ENCODE results near the gene FAM234A.

The FAM234A gene

DNA sequence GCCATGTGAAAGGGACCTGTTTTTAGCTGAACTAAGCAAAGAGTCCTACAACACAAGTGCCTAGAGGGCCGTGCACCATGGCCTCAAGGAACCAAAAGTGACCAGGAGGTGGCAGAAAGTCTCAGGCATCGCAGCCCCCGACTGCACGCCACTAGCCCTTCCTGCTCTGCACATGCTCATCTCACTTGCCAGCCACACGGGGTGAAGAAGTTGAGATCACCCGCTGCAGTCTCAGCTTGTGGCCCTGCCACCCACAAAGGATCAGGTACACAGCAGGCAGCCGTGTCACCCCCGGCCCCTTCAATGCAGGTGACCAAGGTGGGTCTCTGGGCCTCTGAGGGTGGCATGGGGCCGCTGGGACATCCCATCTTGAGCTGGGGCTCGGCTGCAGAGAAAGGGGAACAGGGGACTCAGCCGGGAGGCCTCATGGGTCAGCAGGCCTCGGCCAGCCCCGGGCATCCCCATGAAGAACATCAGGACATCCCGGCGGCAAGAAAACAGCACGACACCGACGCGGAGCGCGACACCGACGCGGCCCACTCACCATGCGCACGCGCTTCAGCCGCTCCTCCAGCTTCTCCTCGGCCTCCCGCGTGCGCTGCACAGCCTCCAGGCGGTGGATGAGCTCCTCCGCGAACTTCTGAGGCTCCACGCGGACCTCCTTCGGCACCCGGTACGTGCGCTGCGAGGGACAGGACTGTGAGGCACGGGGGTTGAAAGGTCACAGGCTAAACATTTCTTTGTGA is 69.3 kb downstream of the FAM234A start:
- H2BK5ac ChIP-seq (ENCODE audit: low read depth, low read length, poor library complexity, severe bottlenecking) = no peak overlapping the region

DNA sequence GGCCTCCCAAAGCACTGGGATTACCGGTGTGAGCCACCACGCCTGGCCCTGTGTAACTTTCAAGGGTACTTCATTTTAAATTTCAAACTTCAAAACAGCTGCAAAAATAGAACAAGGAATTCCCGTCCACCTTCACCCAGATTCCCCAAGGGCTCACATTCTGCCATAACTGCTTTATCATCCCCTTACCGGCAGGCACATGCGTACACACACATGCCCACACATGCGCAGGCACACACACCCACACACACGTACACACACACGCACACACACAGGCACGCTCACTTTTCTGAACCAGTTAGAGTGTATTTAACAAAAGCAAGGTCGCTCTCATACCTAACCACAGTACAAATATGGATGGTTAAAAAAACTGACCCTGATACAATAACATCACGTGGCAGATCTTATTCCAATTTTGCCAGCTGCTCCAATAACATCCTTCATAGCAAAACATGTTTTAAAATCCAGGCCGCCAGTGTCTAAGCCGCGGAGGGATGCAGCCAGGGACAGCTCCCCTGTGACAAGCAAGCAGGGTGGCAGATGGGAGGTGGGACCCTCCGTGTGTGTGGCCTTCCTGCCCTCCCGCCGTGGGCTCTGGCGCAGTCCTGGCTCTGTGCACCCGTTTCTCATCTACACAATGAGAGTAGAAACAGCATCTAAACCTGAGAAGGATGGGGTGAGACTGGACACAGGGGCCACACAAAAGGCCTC is 71.5 kb downstream of the FAM234A start:
- Histone ChIP-seq H3K27me3 (ENCODE audit: control insufficient read depth in 1 of 2, insufficient read depth in 1 of 2, low read length in 2 of 2) (no peaks in the 10 kb centered on the region), H2BK15ac (ENCODE audit: low read depth, poor library complexity, severe bottlenecking) (no peak overlapping the region), H3K36me3 (ENCODE audit: control insufficient read depth in 1 of 2, insufficient read depth in 2 of 2, low read depth in 1 of 2, low read length in 2 of 2) (peaks cover 63 to 69% of the 10 kb centered on the region in 2 experiments), H3K4me1 (ENCODE audit: control insufficient read depth, insufficient read depth, low read depth, low read length) (peaks cover 4% of the 10 kb centered on the region), H3K27ac (ENCODE audit: low read length, poor library complexity, severe bottlenecking) (no peak overlapping the region), H2BK5ac (ENCODE audit: low read depth, low read length, poor library complexity, severe bottlenecking) (no peak overlapping the region), H3K79me1 (replicated peaks; ENCODE audit: low read length, poor library complexity, severe bottlenecking) (peaks cover 35% of the 10 kb centered on the region), H3K4ac (ENCODE audit: low read depth in 1 of 2, low read length in 2 of 2) (no peak overlapping the region), H4K8ac (ENCODE audit: low read length) (no peak overlapping the region), H3K14ac (ENCODE audit: low read length in 2 of 2) (no peak overlapping the region), H3K9me3 (ENCODE audit: control insufficient read depth, low read length) (no peaks in the 10 kb centered on the region), H2BK12ac (ENCODE audit: low read length in 2 of 2) (no peak overlapping the region), H4K91ac (ENCODE audit: low read length) (peak overlapping the region; percentile 6), H2AK5ac (ENCODE audit: low read length, severe bottlenecking) (no peak overlapping the region), H3K4me3 (ENCODE audit: insufficient read depth in 1 of 2, low read depth in 1 of 2, low read length in 2 of 2) (no peak overlapping the region), H2BK120ac (ENCODE audit: low read depth, low read length) (no peak overlapping the region), H3K4me2 (ENCODE audit: low read length, poor library complexity, severe bottlenecking) (no peak overlapping the region), H2AFZ (ENCODE audit: low read depth, low read length) (no peak overlapping the region), H3K9ac (ENCODE audit: low read length) (no peak overlapping the region), H3K23ac (ENCODE audit: low read length in 2 of 2) (no peak overlapping the region), H3K18ac (ENCODE audit: low read depth in 1 of 2, low read length in 2 of 2) (no peak overlapping the region)
- no peak for DNase-seq
- 96% methylated on average over 19 of the region's 19 CpGs for WGBS

More for the DNA sequence above, 69.3 kb downstream of the FAM234A start:
- no peak overlapping the region for H3K9ac ChIP-seq (ENCODE audit: low read length)
- H2BK15ac ChIP-seq (ENCODE audit: low read depth, poor library complexity, severe bottlenecking) = no peak overlapping the region
- no peak overlapping the region for H3K23ac ChIP-seq (ENCODE audit: low read length in 2 of 2)
- H2AK5ac ChIP-seq (ENCODE audit: low read length, severe bottlenecking) = no peak overlapping the region
- H2AFZ ChIP-seq (ENCODE audit: low read depth, low read length) = no peak overlapping the region
- H3K4ac ChIP-seq (ENCODE audit: low read depth in 1 of 2, low read length in 2 of 2) = no peak overlapping the region
- peaks cover 32% of the 10 kb centered on the region for H3K79me1 ChIP-seq (replicated peaks; ENCODE audit: low read length, poor library complexity, severe bottlenecking)
- H2BK120ac ChIP-seq (ENCODE audit: low read depth, low read length) = no peak overlapping the region
- WGBS = 95% methylated on average over 43 of the region's 43 CpGs
- H3K18ac ChIP-seq (ENCODE audit: low read depth in 1 of 2, low read length in 2 of 2) = no peak overlapping the region
- no peaks in the 10 kb centered on the region for H3K27me3 ChIP-seq (ENCODE audit: control insufficient read depth in 1 of 2, insufficient read depth in 1 of 2, low read length in 2 of 2)
- H3K14ac ChIP-seq (ENCODE audit: low read length in 2 of 2) = no peak overlapping the region
- no peak overlapping the region for H3K4me2 ChIP-seq (ENCODE audit: low read length, poor library complexity, severe bottlenecking)
- no peak overlapping the region for H4K91ac ChIP-seq (ENCODE audit: low read length)
- H2BK12ac ChIP-seq (ENCODE audit: low read length in 2 of 2) = no peak overlapping the region
- no peak overlapping the region for H3K27ac ChIP-seq (ENCODE audit: low read length, poor library complexity, severe bottlenecking)
- peaks cover 8% of the 10 kb centered on the region for H3K4me1 ChIP-seq (ENCODE audit: control insufficient read depth, insufficient read depth, low read depth, low read length)
- peaks cover 53 to 55% of the 10 kb centered on the region in 2 experiments for H3K36me3 ChIP-seq (ENCODE audit: control insufficient read depth in 1 of 2, insufficient read depth in 2 of 2, low read depth in 1 of 2, low read length in 2 of 2)
- no peak overlapping the region for H4K8ac ChIP-seq (ENCODE audit: low read length)
- no peaks in the 10 kb centered on the region for H3K9me3 ChIP-seq (ENCODE audit: control insufficient read depth, low read length)
- DNase-seq = peak; percentile 22
- no peak overlapping the region for H3K4me3 ChIP-seq (ENCODE audit: insufficient read depth in 1 of 2, low read depth in 1 of 2, low read length in 2 of 2)

DNA sequence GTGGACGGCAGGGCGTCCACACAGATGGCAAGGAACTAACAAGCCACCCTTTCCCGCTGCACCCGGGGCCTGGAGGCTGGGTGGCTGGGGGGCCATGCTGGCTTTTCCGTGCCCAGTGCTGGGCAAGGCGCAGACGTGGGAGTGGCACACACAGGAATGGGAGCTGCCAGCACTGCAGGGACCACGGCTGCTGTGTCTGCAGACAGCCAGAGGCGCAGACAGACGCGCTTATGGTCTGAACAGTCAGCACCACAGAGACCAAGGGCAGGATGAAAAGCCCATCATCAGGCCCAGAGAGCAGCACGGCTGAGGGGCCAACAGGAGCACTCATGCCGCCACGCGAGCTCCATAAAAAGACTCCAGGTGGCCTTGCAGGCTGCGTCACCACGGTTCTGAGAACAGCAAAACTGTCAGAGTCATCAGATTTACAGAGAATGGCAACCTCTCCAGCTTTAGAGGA is 72.3 kb downstream of the FAM234A start:
- H3K27me3 ChIP-seq (ENCODE audit: control insufficient read depth in 1 of 2, insufficient read depth in 1 of 2, low read length in 2 of 2) = no peaks in the 10 kb centered on the region
- no peak overlapping the region for H2AK5ac ChIP-seq (ENCODE audit: low read length, severe bottlenecking)
- DNase-seq = no peak

DNA sequence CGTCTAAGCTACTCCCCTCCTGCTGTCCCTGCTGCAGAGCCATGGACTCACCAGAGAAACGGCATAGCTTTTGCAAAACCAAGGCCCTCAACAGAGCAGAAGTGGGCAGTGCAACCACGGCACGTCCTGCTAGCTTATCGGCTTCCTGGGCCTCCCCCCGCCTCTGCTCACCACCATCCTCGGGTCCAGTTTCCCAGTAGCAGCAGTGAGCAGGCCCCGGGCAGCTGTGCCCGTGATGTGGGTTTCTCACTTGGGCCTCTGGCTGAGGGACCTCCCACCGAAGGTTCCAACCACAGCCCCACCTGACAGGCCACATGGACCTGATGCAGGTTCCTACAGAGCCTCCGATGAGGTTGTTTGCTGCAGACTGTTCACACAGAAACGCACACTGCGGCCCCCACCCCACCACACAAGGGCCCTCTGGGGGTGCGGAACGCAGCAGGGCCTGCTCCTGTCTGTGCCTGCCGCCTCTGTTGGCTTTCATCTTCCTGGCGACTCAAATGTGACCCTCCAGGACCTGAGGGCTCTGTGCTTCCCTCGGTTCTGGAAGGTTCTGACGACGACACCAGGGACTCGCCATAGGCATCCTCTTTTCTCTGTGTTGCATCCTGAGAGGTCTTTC is 73.2 kb downstream of the FAM234A start:
- Histone ChIP-seq H3K23ac (ENCODE audit: low read length in 2 of 2) (no peak overlapping the region), H2BK5ac (ENCODE audit: low read depth, low read length, poor library complexity, severe bottlenecking) (no peak overlapping the region), H3K4ac (ENCODE audit: low read depth in 1 of 2, low read length in 2 of 2) (no peak overlapping the region), H3K14ac (ENCODE audit: low read length in 2 of 2) (no peak overlapping the region), H2AFZ (ENCODE audit: low read depth, low read length) (no peak overlapping the region), H3K4me2 (ENCODE audit: low read length, poor library complexity, severe bottlenecking) (no peak overlapping the region), H2BK15ac (ENCODE audit: low read depth, poor library complexity, severe bottlenecking) (no peak overlapping the region), H4K8ac (ENCODE audit: low read length) (no peak overlapping the region), H3K9ac (ENCODE audit: low read length) (no peak overlapping the region), H3K27me3 (ENCODE audit: control insufficient read depth in 1 of 2, insufficient read depth in 1 of 2, low read length in 2 of 2) (no peaks in the 10 kb centered on the region), H3K27ac (ENCODE audit: low read length, poor library complexity, severe bottlenecking) (no peak overlapping the region), H4K91ac (ENCODE audit: low read length) (no peak overlapping the region), H3K4me3 (ENCODE audit: insufficient read depth in 1 of 2, low read depth in 1 of 2, low read length in 2 of 2) (no peak overlapping the region), H2BK120ac (ENCODE audit: low read depth, low read length) (no peak overlapping the region), H2AK5ac (ENCODE audit: low read length, severe bottlenecking) (no peak overlapping the region), H3K36me3 (ENCODE audit: control insufficient read depth in 1 of 2, insufficient read depth in 2 of 2, low read depth in 1 of 2, low read length in 2 of 2) (peaks cover 58 to 72% of the 10 kb centered on the region in 2 experiments), H3K18ac (ENCODE audit: low read depth in 1 of 2, low read length in 2 of 2) (no peak overlapping the region), H3K9me3 (ENCODE audit: control insufficient read depth, low read length) (no peaks in the 10 kb centered on the region), H3K79me1 (replicated peaks; ENCODE audit: low read length, poor library complexity, severe bottlenecking) (peaks cover 32% of the 10 kb centered on the region), H3K4me1 (ENCODE audit: control insufficient read depth, insufficient read depth, low read depth, low read length) (peaks cover 2% of the 10 kb centered on the region), H2BK12ac (ENCODE audit: low read length in 2 of 2) (no peak overlapping the region)
- 96% methylated on average over 21 of the region's 21 CpGs for WGBS
- no peak for DNase-seq

More for the DNA sequence above, 72.3 kb downstream of the FAM234A start:
- Histone ChIP-seq H3K27ac (ENCODE audit: low read length, poor library complexity, severe bottlenecking) (no peak overlapping the region), H3K9ac (ENCODE audit: low read length) (no peak overlapping the region), H3K4ac (ENCODE audit: low read depth in 1 of 2, low read length in 2 of 2) (no peak overlapping the region), H3K4me3 (ENCODE audit: insufficient read depth in 1 of 2, low read depth in 1 of 2, low read length in 2 of 2) (no peak overlapping the region), H3K9me3 (ENCODE audit: control insufficient read depth, low read length) (no peaks in the 10 kb centered on the region), H3K4me2 (ENCODE audit: low read length, poor library complexity, severe bottlenecking) (no peak overlapping the region), H2BK12ac (ENCODE audit: low read length in 2 of 2) (no peak overlapping the region), H2BK15ac (ENCODE audit: low read depth, poor library complexity, severe bottlenecking) (no peak overlapping the region), H3K4me1 (ENCODE audit: control insufficient read depth, insufficient read depth, low read depth, low read length) (peaks cover 2% of the 10 kb centered on the region), H3K14ac (ENCODE audit: low read length in 2 of 2) (no peak overlapping the region), H2BK120ac (ENCODE audit: low read depth, low read length) (no peak overlapping the region), H3K18ac (ENCODE audit: low read depth in 1 of 2, low read length in 2 of 2) (no peak overlapping the region), H4K91ac (ENCODE audit: low read length) (no peak overlapping the region), H2BK5ac (ENCODE audit: low read depth, low read length, poor library complexity, severe bottlenecking) (no peak overlapping the region), H3K79me1 (replicated peaks; ENCODE audit: low read length, poor library complexity, severe bottlenecking) (peaks cover 35% of the 10 kb centered on the region), H3K23ac (ENCODE audit: low read length in 2 of 2) (no peak overlapping the region), H4K8ac (ENCODE audit: low read length) (no peak overlapping the region), H2AFZ (ENCODE audit: low read depth, low read length) (no peak overlapping the region), H3K36me3 (ENCODE audit: control insufficient read depth in 1 of 2, insufficient read depth in 2 of 2, low read depth in 1 of 2, low read length in 2 of 2) (peaks cover 61 to 71% of the 10 kb centered on the region in 2 experiments)
- 93% methylated on average over 17 of the region's 17 CpGs for WGBS
